SK-N-SH (cell line): ENCODE results near the gene EFCAB14. TPM values are rescaled to one million over a fixed set of nuclear protein-coding genes. Genes with fewer than 3 reads are reported as not detected.

Source experiments
- CTCF ChIA-PET: fragments of 300-600, 350-600 bp; formaldehyde crosslinking; extraction: SDS; loops from one replicate; lab custom pipeline; 2021; lab: Yijun Ruan, JAX
- POLR2A ChIA-PET: fragments of 350-600 bp; sonication (Branson Sonifier 250); formaldehyde crosslinking; extraction: SDS; loops from one replicate; lab custom pipeline; 2020; ENCODE audit warnings: antibody characterized with exemption, inconsistent platforms; lab: Yijun Ruan, JAX
- DNase-seq: peaks from one replicate; pipeline ENCODE4 v3.0.0; 2012
- H2AFZ ChIP-seq: fragments of 200-600 bp; sonication (generic); 2 replicates; pipeline ENCODE4 v1.8.1; 2016; ENCODE audit warnings: antibody characterized with exemption, mild to moderate bottlenecking, low read depth
- H3F3A ChIP-seq: fragments of 200-600 bp; sonication (generic); replicated peaks from 2 replicates; pipeline ENCODE3; 2016; ENCODE audit warnings: antibody characterized with exemption, mild to moderate bottlenecking; ENCODE audit not compliant: insufficient read depth
- H3K27ac ChIP-seq, 2 experiments: fragments of 200-500 bp in 1 of 2; fragments of 200-600 bp in 1 of 2; sonication (Bioruptor generic) in 1 of 2; sonication (generic), shearing (Covaris generic) in 1 of 2; 2 replicates each; pipeline versions ENCODE4 v1.5.1 to v1.6.1; 2014 to 2016; ENCODE audit warnings: low read depth in 2 of 2, inconsistent platforms in 1 of 2, low read length in 1 of 2, mild to moderate bottlenecking in 1 of 2, mixed read lengths in 1 of 2
- H3K27me3 ChIP-seq: fragments of 200-600 bp; sonication (generic), shearing (Covaris generic); 2 replicates; pipeline ENCODE4 v1.6.1; 2016; ENCODE audit warnings: mixed run types; ENCODE audit not compliant: insufficient read depth
- H3K36me3 ChIP-seq, 2 experiments: fragments of 200-500 bp in 1 of 2; fragments of 200-600 bp in 1 of 2; sonication (Bioruptor generic) in 1 of 2; sonication (generic) in 1 of 2; replicated peaks in 1 of 2; 2 replicates each; pipeline versions ENCODE3 to v1.5.1; 2014 to 2016; ENCODE audit warnings: low read length in 1 of 2, mild to moderate bottlenecking in 1 of 2; ENCODE audit not compliant: insufficient read depth in 2 of 2, control insufficient read depth in 1 of 2
- H3K4me1 ChIP-seq, 2 experiments: fragments of 200-500 bp in 1 of 2; fragments of 200-600 bp in 1 of 2; sonication (Bioruptor generic) in 1 of 2; sonication (generic), shearing (Covaris generic) in 1 of 2; 2 replicates each; pipeline versions ENCODE4 v1.5.1 to v1.6.1; 2014 to 2016; ENCODE audit warnings: low read depth in 1 of 2, low read length in 1 of 2, mixed run types in 1 of 2; ENCODE audit not compliant: insufficient read depth in 2 of 2, control insufficient read depth in 1 of 2
- H3K4me2 ChIP-seq: fragments of 200-600 bp; sonication (generic), shearing (Covaris generic); 2 replicates; pipeline ENCODE4 v1.6.1; 2017; ENCODE audit warnings: mixed run types
- H3K4me3 ChIP-seq, 2 experiments: fragments of 200-500 bp in 1 of 2; fragments of 200-600 bp in 1 of 2; sonication (Bioruptor generic) in 1 of 2; sonication (generic), shearing (Covaris generic) in 1 of 2; 2 replicates each; pipeline versions ENCODE4 v1.5.1 to v1.8.1; 2014 to 2016; ENCODE audit warnings: low read depth in 2 of 2, inconsistent platforms in 1 of 2, low read length in 1 of 2, mild to moderate bottlenecking in 1 of 2, mixed read lengths in 1 of 2, moderate library complexity in 1 of 2
- H3K79me2 ChIP-seq: fragments of 200-600 bp; sonication (generic); 2 replicates; pipeline ENCODE4 v1.8.1; 2017; ENCODE audit warnings: mild to moderate bottlenecking; ENCODE audit not compliant: insufficient read depth
- H3K9ac ChIP-seq: fragments of 200-600 bp; sonication (generic); 2 replicates; pipeline ENCODE4 v1.6.1; 2017; ENCODE audit warnings: mixed run types
- H3K9me2 ChIP-seq: fragments of 200-600 bp; sonication (generic); 2 replicates; pipeline ENCODE4 v1.6.1; 2017; ENCODE audit warnings: mixed run types
- H3K9me3 ChIP-seq: fragments of 200-600 bp; sonication (generic); 2 replicates; pipeline ENCODE4 v1.6.1; 2017; ENCODE audit warnings: mixed run types, mild to moderate bottlenecking, moderate library complexity
- H4K20me1 ChIP-seq: fragments of 200-600 bp; sonication (generic); 2 replicates; pipeline ENCODE4 v1.6.1; 2017; ENCODE audit warnings: mild to moderate bottlenecking, mixed run types; ENCODE audit not compliant: insufficient read depth
- CHD2 ChIP-seq: fragments of 150-350 bp; IDR thresholded peaks from 2 replicates; pipeline ENCODE4 v1.6.1; 2018; ENCODE audit warnings: low read length; ENCODE audit not compliant: partially characterized antibody
- EP300 ChIP-seq, 2 experiments: IDR thresholded peaks; 2 replicates each; pipeline versions ENCODE4 v1.4.0 to v1.6.1; 2012; ENCODE audit warnings: borderline replicate concordance in 1 of 2, low read depth in 1 of 2, low read length in 1 of 2
- EZH2phosphoT487 ChIP-seq: fragments of 200-600 bp; sonication (generic); IDR thresholded peaks from 2 replicates; pipeline ENCODE4 v1.6.1; 2017; ENCODE audit warnings: low read depth, mixed run types, mild to moderate bottlenecking, antibody characterized with exemption, moderate library complexity, borderline replicate concordance
- FOSL2 ChIP-seq: IDR thresholded peaks from 2 replicates; pipeline ENCODE4 v1.4.0; 2012; ENCODE audit warnings: low read depth, mild to moderate bottlenecking, moderate library complexity, borderline replicate concordance
- FOXJ3 ChIP-seq: sonication (generic); formaldehyde crosslinking; IDR thresholded peaks from 2 replicates; pipeline ENCODE4 v1.5.1; 2020; ENCODE audit warnings: mild to moderate bottlenecking, missing genetic modification reagents
- GABPA ChIP-seq: IDR thresholded peaks from 2 replicates; pipeline ENCODE4 v1.4.0; 2012; ENCODE audit warnings: low read depth, mild to moderate bottlenecking
- GATA2 ChIP-seq: sonication (generic); formaldehyde crosslinking; IDR thresholded peaks from 2 replicates; pipeline ENCODE4 v1.5.0; 2020; ENCODE audit warnings: mild to moderate bottlenecking, missing genetic modification reagents
- IRF3 ChIP-seq: fragments of 150-350 bp; IDR thresholded peaks from 2 replicates; pipeline ENCODE4 v1.6.1; 2016; ENCODE audit warnings: mild to moderate bottlenecking, low read depth, low read length
- JUND ChIP-seq: IDR thresholded peaks from 2 replicates; pipeline ENCODE4 v1.4.0; 2012
- MEF2A ChIP-seq: IDR thresholded peaks from 2 replicates; pipeline ENCODE4 v1.4.0; 2012; ENCODE audit warnings: low read depth, borderline replicate concordance
- NRF1 ChIP-seq: IDR thresholded peaks from 2 replicates; pipeline ENCODE4 v1.6.1; 2012; ENCODE audit warnings: low read depth, mild to moderate bottlenecking, low read length
- POLR2AphosphoS5 ChIP-seq: IDR thresholded peaks from 2 replicates; pipeline ENCODE4 v1.6.1; 2012; ENCODE audit warnings: low read depth, low read length
- RCOR1 ChIP-seq: fragments of 150-350 bp; IDR thresholded peaks from 2 replicates; pipeline ENCODE4 v1.6.1; 2017; ENCODE audit warnings: antibody characterized with exemption, low read length
- RFX5 ChIP-seq: IDR thresholded peaks from 2 replicates; pipeline ENCODE4 v1.6.1; 2012; ENCODE audit warnings: mild to moderate bottlenecking, improper control_type of control experiment, low read length
- RXRA ChIP-seq: IDR thresholded peaks from 2 replicates; pipeline ENCODE4 v1.4.0; 2012; ENCODE audit warnings: low read depth, mild to moderate bottlenecking, borderline replicate concordance
- SMC3 ChIP-seq: IDR thresholded peaks from 2 replicates; pipeline ENCODE4 v1.6.1; 2012; ENCODE audit warnings: low read depth, low read length, improper control_type of control experiment
- TCF12 ChIP-seq: IDR thresholded peaks from 2 replicates; pipeline ENCODE4 v1.4.0; 2012
- YY1 ChIP-seq: IDR thresholded peaks from 2 replicates; pipeline ENCODE4 v1.4.0; 2012; ENCODE audit warnings: low read depth, mild to moderate bottlenecking
- polyA plus RNA-seq, 3 experiments: library from polyadenylated mRNA; depleted of rRNA; stranded (reverse); fragments of >200 nt; gene quantifications; 2 replicates each; pipeline ENCODE4 v1.2.3, GENCODE V29; 2012
- TF ChIP-seq, protein P1 (sequence below): fragments of 200-600 bp; sonication (generic); IDR thresholded peaks from 2 replicates; pipeline ENCODE4 v1.6.1; 2017; ENCODE audit warnings: antibody characterized with exemption, mild to moderate bottlenecking, moderate library complexity
- TF ChIP-seq, protein P2 (sequence below): IDR thresholded peaks from 2 replicates; pipeline ENCODE4; 2012

Gene EFCAB14
- polyA plus RNA-seq, 1 of the 3 experiments (the other 2 are of a cell fraction): 13.6 TPM

GRCh38 chr1:46639547-46639946 lies 79.4 kb downstream of the EFCAB14 start (continued):
- no peak for TF ChIP-seq RFX5

GRCh38 chr1:46638921-46639320 lies 80.0 kb downstream of the EFCAB14 start:
- Histone ChIP-seq H3K9me3 (no peaks in the 10 kb centered on the region), H3K36me3 (peaks cover 15 to 21% of the 10 kb centered on the region in 2 experiments), H3F3A (peaks cover 11% of the 10 kb centered on the region), H3K4me2 (no peak overlapping the region), H2AFZ (no peak overlapping the region), H3K4me1 (peaks cover 3 to 7% of the 10 kb centered on the region in 2 experiments), H3K9ac (no peak overlapping the region), H3K27me3 (no peaks in the 10 kb centered on the region), H3K4me3 (no peak overlapping the region), H4K20me1 (no peaks in the 10 kb centered on the region), H3K79me2 (no peaks in the 10 kb centered on the region), H3K27ac (no peak overlapping the region), H3K9me2 (no peaks in the 10 kb centered on the region)
- ChIA-PET CTCF (no interaction called here), POLR2A (no interaction called here)
- TF ChIP-seq, protein P1, sequence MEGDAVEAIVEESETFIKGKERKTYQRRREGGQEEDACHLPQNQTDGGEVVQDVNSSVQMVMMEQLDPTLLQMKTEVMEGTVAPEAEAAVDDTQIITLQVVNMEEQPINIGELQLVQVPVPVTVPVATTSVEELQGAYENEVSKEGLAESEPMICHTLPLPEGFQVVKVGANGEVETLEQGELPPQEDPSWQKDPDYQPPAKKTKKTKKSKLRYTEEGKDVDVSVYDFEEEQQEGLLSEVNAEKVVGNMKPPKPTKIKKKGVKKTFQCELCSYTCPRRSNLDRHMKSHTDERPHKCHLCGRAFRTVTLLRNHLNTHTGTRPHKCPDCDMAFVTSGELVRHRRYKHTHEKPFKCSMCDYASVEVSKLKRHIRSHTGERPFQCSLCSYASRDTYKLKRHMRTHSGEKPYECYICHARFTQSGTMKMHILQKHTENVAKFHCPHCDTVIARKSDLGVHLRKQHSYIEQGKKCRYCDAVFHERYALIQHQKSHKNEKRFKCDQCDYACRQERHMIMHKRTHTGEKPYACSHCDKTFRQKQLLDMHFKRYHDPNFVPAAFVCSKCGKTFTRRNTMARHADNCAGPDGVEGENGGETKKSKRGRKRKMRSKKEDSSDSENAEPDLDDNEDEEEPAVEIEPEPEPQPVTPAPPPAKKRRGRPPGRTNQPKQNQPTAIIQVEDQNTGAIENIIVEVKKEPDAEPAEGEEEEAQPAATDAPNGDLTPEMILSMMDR: no peak
- no peak for TF ChIP-seq RXRA
- no peak for TF ChIP-seq SMC3
- no peak for TF ChIP-seq MEF2A
- no peak for TF ChIP-seq CHD2
- no peak for TF ChIP-seq NRF1
- TF ChIP-seq GABPA: no peak
- TF ChIP-seq POLR2AphosphoS5: no peak
- TF ChIP-seq, protein P2, sequence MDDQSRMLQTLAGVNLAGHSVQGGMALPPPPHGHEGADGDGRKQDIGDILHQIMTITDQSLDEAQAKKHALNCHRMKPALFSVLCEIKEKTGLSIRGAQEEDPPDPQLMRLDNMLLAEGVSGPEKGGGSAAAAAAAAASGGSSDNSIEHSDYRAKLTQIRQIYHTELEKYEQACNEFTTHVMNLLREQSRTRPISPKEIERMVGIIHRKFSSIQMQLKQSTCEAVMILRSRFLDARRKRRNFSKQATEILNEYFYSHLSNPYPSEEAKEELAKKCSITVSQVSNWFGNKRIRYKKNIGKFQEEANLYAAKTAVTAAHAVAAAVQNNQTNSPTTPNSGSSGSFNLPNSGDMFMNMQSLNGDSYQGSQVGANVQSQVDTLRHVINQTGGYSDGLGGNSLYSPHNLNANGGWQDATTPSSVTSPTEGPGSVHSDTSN: no peak
- TF ChIP-seq FOXJ3 (CRISPR knock-in tag): no peak
- no peak for TF ChIP-seq EZH2phosphoT487
- no peak for TF ChIP-seq IRF3
- no peak for TF ChIP-seq GATA2 (CRISPR knock-in tag)
- TF ChIP-seq RCOR1: no peak
- no peak for TF ChIP-seq TCF12
- no peak for TF ChIP-seq FOSL2
- TF ChIP-seq EP300 (IDR thresholded peaks at IDR 0.05; ENCODE audit: borderline replicate concordance in 1 of 2, low read depth in 1 of 2, low read length in 1 of 2): no peak
- no peak for TF ChIP-seq JUND
- no peak for TF ChIP-seq YY1
- no peak for DNase-seq
